ENCODE measurements around the gene KRTAP20-4.

The KRTAP20-4 gene

DNA sequence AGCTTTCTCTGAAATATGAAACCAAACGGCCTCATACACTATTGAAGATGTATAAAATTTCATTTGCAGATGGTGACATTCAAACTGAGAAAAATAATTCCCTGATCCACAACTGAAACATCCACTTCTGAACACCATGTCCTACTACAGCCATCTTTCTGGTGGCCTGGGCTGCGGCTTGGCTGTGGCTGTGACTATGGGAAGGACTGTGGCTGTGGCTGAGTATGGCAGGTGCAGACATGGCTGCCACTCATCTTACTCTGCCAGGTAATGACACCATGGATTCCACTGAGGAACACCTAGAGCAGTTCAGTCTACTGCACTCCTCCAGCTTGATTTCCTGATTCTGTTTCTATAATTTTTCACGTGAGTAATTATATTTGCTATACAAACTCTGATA lies at the start of gene KRTAP20-4:
Gene KRTAP20-4 (plus strand): TSS at position 106 of the 400 bp plus-strand sequence.
- Histone ChIP-seq H3K9me3 (ENCODE audit: control insufficient read depth, low read depth, low read length) (no peaks in the 10 kb centered on the region), H3K4me3 (ENCODE audit: low read length) (no peak within 1 kb of the TSS), H3K36me3 (ENCODE audit: control insufficient read depth, low read depth, low read length) (no peaks in the 10 kb centered on the region), H3K9ac (ENCODE audit: low read length) (no peak within 1 kb of the TSS), H3K27me3 (ENCODE audit: control insufficient read depth, insufficient read depth, low read length) (no peaks in the 10 kb centered on the region), H3K27ac (ENCODE audit: low read length) (no peak within 1 kb of the TSS), H3K4me1 (ENCODE audit: control insufficient read depth, low read depth, low read length) (no peaks in the 10 kb centered on the region)

DNA sequence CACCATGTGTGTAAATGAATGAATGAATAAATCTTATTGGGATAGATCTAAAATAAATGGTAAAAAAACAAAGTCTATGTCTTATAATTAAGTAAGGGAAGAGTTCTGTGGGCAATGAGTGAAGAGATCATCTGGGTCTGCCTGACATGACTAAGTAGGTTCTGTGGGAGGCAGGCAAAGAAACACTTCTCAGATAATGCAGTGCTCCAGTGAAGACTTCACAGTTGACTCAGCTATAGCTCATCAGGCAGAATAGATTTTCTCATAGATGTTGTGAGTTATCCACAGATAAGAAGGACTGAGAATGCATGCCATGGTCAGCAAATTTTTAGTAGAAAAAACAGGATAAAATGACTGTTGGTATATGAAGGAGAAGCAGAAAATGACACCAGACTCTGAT lies 42.7 kb upstream of the KRTAP20-4 start:
- H3K27ac ChIP-seq (ENCODE audit: low read length): no peak overlapping the region
- no peaks in the 10 kb centered on the region for H3K9me3 ChIP-seq (ENCODE audit: control insufficient read depth, low read depth, low read length)
- H3K27me3 ChIP-seq (ENCODE audit: control insufficient read depth, insufficient read depth, low read length): no peaks in the 10 kb centered on the region
- H3K36me3 ChIP-seq (ENCODE audit: control insufficient read depth, low read depth, low read length): no peaks in the 10 kb centered on the region
- no peak overlapping the region for H3K9ac ChIP-seq (ENCODE audit: low read length)
- H3K4me1 ChIP-seq (ENCODE audit: control insufficient read depth, low read depth, low read length): no peaks in the 10 kb centered on the region
- H3K4me3 ChIP-seq (ENCODE audit: low read length): no peak overlapping the region

DNA sequence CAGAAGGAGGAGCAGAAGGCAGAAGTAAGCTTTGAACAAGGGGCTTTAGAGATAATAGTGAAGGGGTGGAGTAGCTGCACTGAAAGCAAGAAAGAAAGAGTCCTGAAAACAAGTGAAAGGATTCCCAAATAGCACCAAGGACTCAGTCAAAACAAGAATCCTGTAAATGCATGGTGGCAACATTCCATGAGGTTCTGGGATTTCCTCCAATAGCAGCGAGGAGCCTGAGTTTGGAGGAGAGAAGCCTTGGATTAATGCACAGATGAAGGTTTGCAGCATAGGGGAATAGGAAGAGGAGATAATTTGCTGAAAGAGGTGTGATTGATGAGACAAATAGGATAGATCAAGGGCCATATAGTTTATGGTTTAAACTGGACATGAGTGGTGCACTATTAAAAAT lies 41.1 kb upstream of the KRTAP20-4 start:
- Histone ChIP-seq H3K27me3 (ENCODE audit: control insufficient read depth, insufficient read depth, low read length) (no peaks in the 10 kb centered on the region), H3K9ac (ENCODE audit: low read length) (no peak overlapping the region), H3K9me3 (ENCODE audit: control insufficient read depth, low read depth, low read length) (no peaks in the 10 kb centered on the region), H3K4me1 (ENCODE audit: control insufficient read depth, low read depth, low read length) (no peaks in the 10 kb centered on the region), H3K36me3 (ENCODE audit: control insufficient read depth, low read depth, low read length) (no peaks in the 10 kb centered on the region), H3K4me3 (ENCODE audit: low read length) (no peak overlapping the region), H3K27ac (ENCODE audit: low read length) (no peak overlapping the region)

DNA sequence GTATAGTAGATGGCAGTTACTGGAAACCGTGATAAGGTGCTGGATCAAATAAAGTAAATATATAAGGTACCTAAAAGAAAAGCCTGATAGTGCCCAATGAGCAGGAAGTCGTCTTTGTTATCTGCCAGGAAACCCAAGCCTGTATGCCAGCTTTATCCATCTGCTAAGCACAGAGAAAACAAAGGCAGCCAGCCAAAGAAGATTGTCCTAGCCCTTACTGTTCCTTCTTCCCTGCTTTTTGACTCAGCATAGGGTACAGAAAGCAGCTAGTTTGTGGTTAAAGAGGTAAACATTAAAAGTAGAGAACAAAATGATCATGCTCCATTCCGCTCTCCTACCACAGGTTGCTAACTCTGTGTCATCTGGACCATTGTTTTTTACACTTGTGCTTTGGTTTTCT lies 40.3 kb upstream of the KRTAP20-4 start:
- Histone ChIP-seq H3K9me3 (ENCODE audit: control insufficient read depth, low read depth, low read length) (no peaks in the 10 kb centered on the region), H3K4me3 (ENCODE audit: low read length) (no peak overlapping the region), H3K27ac (ENCODE audit: low read length) (no peak overlapping the region), H3K27me3 (ENCODE audit: control insufficient read depth, insufficient read depth, low read length) (no peaks in the 10 kb centered on the region), H3K4me1 (ENCODE audit: control insufficient read depth, low read depth, low read length) (no peaks in the 10 kb centered on the region), H3K9ac (ENCODE audit: low read length) (no peak overlapping the region), H3K36me3 (ENCODE audit: control insufficient read depth, low read depth, low read length) (no peaks in the 10 kb centered on the region)

DNA sequence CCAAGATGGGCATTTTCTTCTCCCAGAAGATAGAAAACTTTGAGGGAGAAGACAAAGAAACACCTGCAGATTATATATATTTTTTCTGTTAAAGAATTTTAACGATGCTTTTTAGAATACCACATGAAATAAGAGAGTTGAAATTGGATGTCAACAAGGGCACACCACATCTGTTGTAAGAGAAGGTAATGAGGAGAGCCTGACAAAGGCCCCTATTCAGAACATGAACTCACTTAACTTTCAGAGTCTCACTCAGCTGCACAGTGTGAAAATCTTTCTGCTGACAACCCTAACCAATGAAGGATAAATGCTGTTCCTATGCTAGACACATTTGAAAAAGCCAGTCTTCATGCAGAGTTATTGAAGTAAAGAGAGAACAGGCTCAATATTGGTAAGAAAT lies 37.6 kb upstream of the KRTAP20-4 start:
- H3K27me3 ChIP-seq (ENCODE audit: control insufficient read depth, insufficient read depth, low read length): no peaks in the 10 kb centered on the region
- H3K4me3 ChIP-seq (ENCODE audit: low read length): no peak overlapping the region
- H3K36me3 ChIP-seq (ENCODE audit: control insufficient read depth, low read depth, low read length): no peaks in the 10 kb centered on the region
- H3K9ac ChIP-seq (ENCODE audit: low read length): no peak overlapping the region
- no peaks in the 10 kb centered on the region for H3K9me3 ChIP-seq (ENCODE audit: control insufficient read depth, low read depth, low read length)
- no peak overlapping the region for H3K27ac ChIP-seq (ENCODE audit: low read length)
- no peaks in the 10 kb centered on the region for H3K4me1 ChIP-seq (ENCODE audit: control insufficient read depth, low read depth, low read length)

DNA sequence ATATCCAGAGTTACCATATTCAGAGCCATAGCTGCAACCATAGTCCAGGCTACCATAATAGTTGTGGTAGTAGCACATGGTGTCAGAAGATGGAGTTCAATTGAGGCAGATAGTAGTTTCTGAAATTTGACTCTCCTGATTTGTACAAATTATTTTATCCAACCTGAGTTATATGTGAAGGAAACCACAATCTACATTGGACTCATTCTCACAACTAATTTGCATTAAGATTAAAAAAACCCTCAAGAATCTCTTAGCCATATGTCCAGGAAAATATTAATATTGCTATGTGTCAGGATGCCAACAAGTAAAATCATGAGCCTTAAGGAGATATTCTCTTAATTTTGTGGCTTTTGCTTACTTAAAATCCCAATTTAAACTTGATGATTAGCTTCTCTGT lies 30.1 kb upstream of the KRTAP20-4 start, which contains the start of gene KRTAP22-2:
Gene KRTAP22-2 (minus strand): TSS at position 101 of the 400 bp plus-strand sequence.
- Histone ChIP-seq H3K4me3 (ENCODE audit: low read length) (no peak within 1 kb of the TSS), H3K27ac (ENCODE audit: low read length) (no peak within 1 kb of the TSS), H3K36me3 (ENCODE audit: control insufficient read depth, low read depth, low read length) (no peaks in the 10 kb centered on the region), H3K9me3 (ENCODE audit: control insufficient read depth, low read depth, low read length) (no peaks in the 10 kb centered on the region), H3K4me1 (ENCODE audit: control insufficient read depth, low read depth, low read length) (no peaks in the 10 kb centered on the region), H3K9ac (ENCODE audit: low read length) (no peak within 1 kb of the TSS), H3K27me3 (ENCODE audit: control insufficient read depth, insufficient read depth, low read length) (no peaks in the 10 kb centered on the region)

DNA sequence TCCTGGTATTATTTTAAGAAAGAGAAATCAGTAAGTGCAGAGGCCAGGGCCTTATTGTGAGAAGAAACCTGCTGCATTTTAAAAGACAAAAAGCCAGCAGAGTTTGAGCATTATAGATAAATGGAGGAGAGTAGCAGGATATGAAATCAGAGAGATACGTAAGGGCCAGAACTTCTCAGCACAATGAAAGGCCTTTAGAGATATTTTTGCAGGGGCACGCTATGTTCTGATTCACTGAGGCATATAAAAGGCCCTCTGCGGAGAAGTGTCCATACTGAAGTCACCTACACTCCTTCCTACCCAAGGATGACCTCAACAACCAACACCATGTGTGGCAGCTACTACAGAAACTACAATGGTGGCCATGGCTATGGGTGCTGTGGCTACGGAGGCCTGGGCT lies 28.3 kb upstream of the KRTAP20-4 start, which contains the start of gene KRTAP6-3:
Gene KRTAP6-3 (plus strand): TSS at position 301 of the 400 bp plus-strand sequence. CDS start 6 bp downstream, at position 307.
- no peak within 1 kb of the TSS for H3K9ac ChIP-seq (ENCODE audit: low read length)
- no peaks in the 10 kb centered on the region for H3K36me3 ChIP-seq (ENCODE audit: control insufficient read depth, low read depth, low read length)
- H3K4me3 ChIP-seq (ENCODE audit: low read length): no peak within 1 kb of the TSS
- no peaks in the 10 kb centered on the region for H3K9me3 ChIP-seq (ENCODE audit: control insufficient read depth, low read depth, low read length)
- H3K27me3 ChIP-seq (ENCODE audit: control insufficient read depth, insufficient read depth, low read length): no peaks in the 10 kb centered on the region
- no peak within 1 kb of the TSS for H3K27ac ChIP-seq (ENCODE audit: low read length)
- H3K4me1 ChIP-seq (ENCODE audit: control insufficient read depth, low read depth, low read length): no peaks in the 10 kb centered on the region

DNA sequence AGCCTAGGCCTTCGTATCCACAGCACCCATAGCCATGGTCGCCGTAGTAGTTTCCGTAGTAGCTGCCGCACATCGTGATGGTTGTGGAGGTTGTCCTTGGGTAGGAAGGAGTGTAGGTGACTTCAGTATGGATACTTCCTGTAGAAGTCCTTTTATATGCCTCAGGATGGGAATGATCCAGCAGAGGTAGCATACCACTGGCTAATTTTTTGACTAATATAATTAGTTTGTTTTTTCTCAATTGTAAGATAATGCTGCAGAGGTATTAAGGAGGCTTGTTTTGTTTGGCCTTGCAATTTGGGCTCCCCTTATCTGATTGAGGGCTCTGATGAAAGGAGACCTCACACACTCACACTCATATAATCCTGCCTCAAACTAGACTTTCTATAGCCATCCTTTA lies 21.6 kb upstream of the KRTAP20-4 start, which contains the start of gene KRTAP6-2:
Gene KRTAP6-2 (minus strand): TSS at position 101 of the 400 bp plus-strand sequence. CDS start 28 bp downstream, at position 73.
- Histone ChIP-seq H3K36me3 (ENCODE audit: control insufficient read depth, low read depth, low read length) (no peaks in the 10 kb centered on the region), H3K4me3 (ENCODE audit: low read length) (no peak within 1 kb of the TSS), H3K9me3 (ENCODE audit: control insufficient read depth, low read depth, low read length) (no peaks in the 10 kb centered on the region), H3K9ac (ENCODE audit: low read length) (no peak within 1 kb of the TSS), H3K27ac (ENCODE audit: low read length) (no peak within 1 kb of the TSS), H3K4me1 (ENCODE audit: control insufficient read depth, low read depth, low read length) (no peaks in the 10 kb centered on the region), H3K27me3 (ENCODE audit: control insufficient read depth, insufficient read depth, low read length) (no peaks in the 10 kb centered on the region)

DNA sequence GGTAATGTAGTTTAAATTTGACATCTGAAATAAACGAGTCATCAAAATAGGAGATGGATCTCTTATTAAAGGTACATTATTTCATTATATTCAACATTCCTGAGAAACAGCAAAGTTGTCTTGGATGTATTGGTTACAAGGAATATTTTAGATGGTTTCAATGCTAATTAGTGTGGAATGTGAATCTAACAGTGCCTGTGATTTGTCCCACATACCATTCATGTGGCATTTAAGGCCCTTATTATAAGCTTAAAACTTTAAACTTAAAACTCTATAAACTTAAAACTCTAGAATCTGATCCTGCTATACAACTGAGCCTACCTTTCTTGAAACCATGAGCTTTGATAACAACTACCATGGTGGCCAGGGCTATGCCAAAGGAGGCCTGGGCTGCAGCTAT lies 19.6 kb upstream of the KRTAP20-4 start, which contains the start of gene KRTAP22-1:
Gene KRTAP22-1 (plus strand): TSS at position 301 of the 400 bp plus-strand sequence.
- Histone ChIP-seq H3K9ac (ENCODE audit: low read length) (no peak within 1 kb of the TSS), H3K27me3 (ENCODE audit: control insufficient read depth, insufficient read depth, low read length) (no peaks in the 10 kb centered on the region), H3K9me3 (ENCODE audit: control insufficient read depth, low read depth, low read length) (no peaks in the 10 kb centered on the region), H3K4me1 (ENCODE audit: control insufficient read depth, low read depth, low read length) (no peaks in the 10 kb centered on the region), H3K36me3 (ENCODE audit: control insufficient read depth, low read depth, low read length) (no peaks in the 10 kb centered on the region), H3K27ac (ENCODE audit: low read length) (no peak within 1 kb of the TSS), H3K4me3 (ENCODE audit: low read length) (no peak within 1 kb of the TSS)

DNA sequence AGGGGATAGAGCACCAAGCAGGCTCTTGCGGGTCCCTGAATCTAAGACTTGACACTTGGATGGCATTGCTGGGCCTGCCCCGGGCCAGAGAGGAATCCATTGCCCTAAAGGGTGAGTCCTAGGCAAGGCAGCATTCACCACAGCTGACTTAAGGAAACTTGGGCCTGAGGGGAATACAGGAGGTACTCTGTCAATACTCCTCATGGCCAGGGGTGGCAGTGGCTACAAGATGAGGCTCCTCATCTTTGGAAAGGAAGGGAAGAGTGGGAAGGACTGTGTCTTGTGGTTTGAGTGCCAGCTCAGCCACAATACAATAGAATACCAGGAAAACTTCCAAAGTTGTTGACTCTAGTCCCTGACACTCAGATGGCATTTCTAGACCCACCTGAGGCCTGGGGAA lies 14.5 kb upstream of the KRTAP20-4 start:
- Histone ChIP-seq H3K27me3 (ENCODE audit: control insufficient read depth, insufficient read depth, low read length) (no peaks in the 10 kb centered on the region), H3K4me1 (ENCODE audit: control insufficient read depth, low read depth, low read length) (no peaks in the 10 kb centered on the region), H3K4me3 (ENCODE audit: low read length) (no peak overlapping the region), H3K9ac (ENCODE audit: low read length) (no peak overlapping the region), H3K9me3 (ENCODE audit: control insufficient read depth, low read depth, low read length) (no peaks in the 10 kb centered on the region), H3K36me3 (ENCODE audit: control insufficient read depth, low read depth, low read length) (no peaks in the 10 kb centered on the region), H3K27ac (ENCODE audit: low read length) (no peak overlapping the region)

DNA sequence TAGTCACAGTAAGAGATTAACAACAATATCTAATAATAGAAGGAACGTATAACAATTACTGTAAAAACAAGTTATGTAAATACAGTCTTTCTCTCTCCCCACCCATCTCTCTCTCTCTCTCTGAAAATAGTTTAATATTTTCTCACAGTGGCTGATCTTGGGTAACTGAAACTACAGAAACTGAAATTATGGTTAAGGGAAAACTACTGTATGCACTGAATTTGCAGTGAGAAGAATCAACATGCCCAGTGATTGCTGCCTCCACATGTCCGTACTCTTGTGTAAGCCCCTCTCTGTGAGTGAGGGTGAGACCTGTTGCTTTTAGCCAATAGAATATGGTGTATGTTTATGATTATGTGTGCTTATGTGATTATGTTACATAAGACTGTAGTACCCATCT lies 8.3 kb upstream of the KRTAP20-4 start:
- Histone ChIP-seq H3K27me3 (ENCODE audit: control insufficient read depth, insufficient read depth, low read length) (no peaks in the 10 kb centered on the region), H3K4me3 (ENCODE audit: low read length) (no peak overlapping the region), H3K9me3 (ENCODE audit: control insufficient read depth, low read depth, low read length) (no peaks in the 10 kb centered on the region), H3K4me1 (ENCODE audit: control insufficient read depth, low read depth, low read length) (no peaks in the 10 kb centered on the region), H3K27ac (ENCODE audit: low read length) (no peak overlapping the region), H3K9ac (ENCODE audit: low read length) (no peak overlapping the region), H3K36me3 (ENCODE audit: control insufficient read depth, low read depth, low read length) (no peaks in the 10 kb centered on the region)

DNA sequence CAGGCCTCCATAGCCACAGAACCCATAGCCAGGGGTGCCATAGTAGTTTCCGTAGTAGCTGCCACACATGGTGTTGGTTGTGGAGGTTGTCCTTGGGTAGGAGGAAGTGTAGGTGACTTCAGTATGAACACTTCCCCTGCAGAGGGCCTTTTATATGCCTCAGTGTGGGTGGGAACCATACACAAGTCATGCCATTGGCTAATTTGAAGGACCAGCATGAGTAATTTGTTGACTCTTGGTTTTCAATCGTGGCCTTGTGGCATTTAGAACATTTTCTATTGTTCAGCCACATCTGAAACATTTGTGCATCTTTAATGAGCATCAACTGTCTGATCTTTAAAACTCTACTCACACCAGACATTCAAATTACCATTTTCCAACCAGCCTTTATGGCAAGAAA lies 6.6 kb upstream of the KRTAP20-4 start, which contains the start of gene KRTAP6-1:
Gene KRTAP6-1 (minus strand): TSS at position 95 of the 400 bp plus-strand sequence. CDS start 26 bp downstream, at position 69.
- H3K4me1 ChIP-seq (ENCODE audit: control insufficient read depth, low read depth, low read length): no peaks in the 10 kb centered on the region
- no peaks in the 10 kb centered on the region for H3K36me3 ChIP-seq (ENCODE audit: control insufficient read depth, low read depth, low read length)
- no peaks in the 10 kb centered on the region for H3K27me3 ChIP-seq (ENCODE audit: control insufficient read depth, insufficient read depth, low read length)
- no peak within 1 kb of the TSS for H3K4me3 ChIP-seq (ENCODE audit: low read length)
- H3K9me3 ChIP-seq (ENCODE audit: control insufficient read depth, low read depth, low read length): no peaks in the 10 kb centered on the region
- H3K9ac ChIP-seq (ENCODE audit: low read length): no peak within 1 kb of the TSS
- no peak within 1 kb of the TSS for H3K27ac ChIP-seq (ENCODE audit: low read length)

Data from iPS-18a (cell line).